ENCODE measurements around the gene AUTS2.

The AUTS2 gene

GRCh38 chr7:70316745-70317144 is 718.5 kb downstream of the AUTS2 start:
- Mint-ChIP-seq H3K4me3 (no peak overlapping the region), H3K27me3 (no peaks in the 10 kb centered on the region), H3K36me3 (ENCODE audit: low read depth) (no peaks in the 10 kb centered on the region), H3K27ac (peak overlapping the region; percentile 6), H3K4me1 (ENCODE audit: low read depth) (peaks cover 37% of the 10 kb centered on the region), H3K9me3 (no peaks in the 10 kb centered on the region)
- no peak for DNase-seq

- DNase-seq = no peak
- Mint-ChIP-seq H3K4me1 (ENCODE audit: low read depth) (peaks cover 33% of the 10 kb centered on the region), H3K4me3 (no peak overlapping the region), H3K27me3 (no peaks in the 10 kb centered on the region), H3K9me3 (no peaks in the 10 kb centered on the region), H3K27ac (no peak overlapping the region), H3K36me3 (ENCODE audit: low read depth) (no peaks in the 10 kb centered on the region)
Measured at GRCh38 chr7:70317356-70317755, 719.1 kb downstream of the AUTS2 start.

- H3K4me3 Mint-ChIP-seq = no peak overlapping the region
- no peaks in the 10 kb centered on the region for H3K9me3 Mint-ChIP-seq
- no peak overlapping the region for H3K27ac Mint-ChIP-seq
- no peak for DNase-seq
- peaks cover 25% of the 10 kb centered on the region for H3K4me1 Mint-ChIP-seq (ENCODE audit: low read depth)
- H3K27me3 Mint-ChIP-seq = no peaks in the 10 kb centered on the region
- H3K36me3 Mint-ChIP-seq (ENCODE audit: low read depth) = no peaks in the 10 kb centered on the region
Measured at GRCh38 chr7:70318511-70318910, 720.2 kb downstream of the AUTS2 start.

GRCh38 chr7:70319057-70319456 is 720.8 kb downstream of the AUTS2 start:
- H3K9me3 Mint-ChIP-seq = no peaks in the 10 kb centered on the region
- H3K27ac Mint-ChIP-seq = no peak overlapping the region
- no peaks in the 10 kb centered on the region for H3K27me3 Mint-ChIP-seq
- no peak overlapping the region for H3K4me3 Mint-ChIP-seq
- H3K4me1 Mint-ChIP-seq (ENCODE audit: low read depth) = peaks cover 25% of the 10 kb centered on the region
- DNase-seq = no peak
- H3K36me3 Mint-ChIP-seq (ENCODE audit: low read depth) = no peaks in the 10 kb centered on the region

- Mint-ChIP-seq H3K9me3 (no peaks in the 10 kb centered on the region), H3K36me3 (ENCODE audit: low read depth) (no peaks in the 10 kb centered on the region), H3K4me3 (no peak overlapping the region), H3K27me3 (no peaks in the 10 kb centered on the region), H3K27ac (no peak overlapping the region), H3K4me1 (ENCODE audit: low read depth) (peaks cover 25% of the 10 kb centered on the region)
- DNase-seq = no peak
Measured at GRCh38 chr7:70321016-70321590, 722.8 kb downstream of the AUTS2 start.

- Mint-ChIP-seq H3K4me3 (no peak overlapping the region), H3K27me3 (no peaks in the 10 kb centered on the region), H3K27ac (no peak overlapping the region), H3K9me3 (no peaks in the 10 kb centered on the region), H3K36me3 (ENCODE audit: low read depth) (no peaks in the 10 kb centered on the region), H3K4me1 (ENCODE audit: low read depth) (peaks cover 13% of the 10 kb centered on the region)
- no peak for DNase-seq
Measured at GRCh38 chr7:70322856-70323255, 724.6 kb downstream of the AUTS2 start.

- no peaks in the 10 kb centered on the region for H3K27me3 Mint-ChIP-seq
- no peaks in the 10 kb centered on the region for H3K4me1 Mint-ChIP-seq (ENCODE audit: low read depth)
- no peaks in the 10 kb centered on the region for H3K9me3 Mint-ChIP-seq
- no peaks in the 10 kb centered on the region for H3K36me3 Mint-ChIP-seq (ENCODE audit: low read depth)
- DNase-seq = no peak
- H3K4me3 Mint-ChIP-seq = no peak overlapping the region
- H3K27ac Mint-ChIP-seq = no peak overlapping the region
Measured at GRCh38 chr7:70325509-70326101, 727.3 kb downstream of the AUTS2 start.

GRCh38 chr7:70334295-70334694 is 736.0 kb downstream of the AUTS2 start:
- no peaks in the 10 kb centered on the region for H3K27me3 Mint-ChIP-seq
- H3K4me1 Mint-ChIP-seq (ENCODE audit: low read depth) = peaks cover 17% of the 10 kb centered on the region
- no peak for DNase-seq
- no peaks in the 10 kb centered on the region for H3K9me3 Mint-ChIP-seq
- no peaks in the 10 kb centered on the region for H3K36me3 Mint-ChIP-seq (ENCODE audit: low read depth)
- H3K27ac Mint-ChIP-seq = no peak overlapping the region
- H3K4me3 Mint-ChIP-seq = no peak overlapping the region

- Mint-ChIP-seq H3K9me3 (no peaks in the 10 kb centered on the region), H3K4me1 (ENCODE audit: low read depth) (peaks cover 17% of the 10 kb centered on the region), H3K36me3 (ENCODE audit: low read depth) (no peaks in the 10 kb centered on the region), H3K27ac (no peak overlapping the region), H3K4me3 (no peak overlapping the region), H3K27me3 (no peaks in the 10 kb centered on the region)
- no peak for DNase-seq
Measured at GRCh38 chr7:70334871-70335270, 736.6 kb downstream of the AUTS2 start.

GRCh38 chr7:70336536-70336935 is 738.3 kb downstream of the AUTS2 start:
- no peaks in the 10 kb centered on the region for H3K27me3 Mint-ChIP-seq
- H3K27ac Mint-ChIP-seq = no peak overlapping the region
- DNase-seq = no peak
- H3K4me3 Mint-ChIP-seq = no peak overlapping the region
- peaks cover 17% of the 10 kb centered on the region for H3K4me1 Mint-ChIP-seq (ENCODE audit: low read depth)
- no peaks in the 10 kb centered on the region for H3K9me3 Mint-ChIP-seq
- no peaks in the 10 kb centered on the region for H3K36me3 Mint-ChIP-seq (ENCODE audit: low read depth)

GRCh38 chr7:70338015-70338414 is 739.7 kb downstream of the AUTS2 start:
- Mint-ChIP-seq H3K9me3 (no peaks in the 10 kb centered on the region), H3K36me3 (ENCODE audit: low read depth) (no peaks in the 10 kb centered on the region), H3K4me1 (ENCODE audit: low read depth) (peaks cover 17% of the 10 kb centered on the region), H3K27me3 (no peaks in the 10 kb centered on the region), H3K4me3 (no peak overlapping the region), H3K27ac (no peak overlapping the region)
- DNase-seq = no peak

- no peaks in the 10 kb centered on the region for H3K9me3 Mint-ChIP-seq
- DNase-seq = no peak
- no peaks in the 10 kb centered on the region for H3K27me3 Mint-ChIP-seq
- H3K4me3 Mint-ChIP-seq = no peak overlapping the region
- H3K27ac Mint-ChIP-seq = no peak overlapping the region
- no peaks in the 10 kb centered on the region for H3K36me3 Mint-ChIP-seq (ENCODE audit: low read depth)
- peaks cover 5% of the 10 kb centered on the region for H3K4me1 Mint-ChIP-seq (ENCODE audit: low read depth)
Measured at GRCh38 chr7:70340236-70340635, 742.0 kb downstream of the AUTS2 start.

GRCh38 chr7:70341446-70341845 is 743.2 kb downstream of the AUTS2 start:
- H3K27ac Mint-ChIP-seq = no peak overlapping the region
- no peaks in the 10 kb centered on the region for H3K36me3 Mint-ChIP-seq (ENCODE audit: low read depth)
- peaks cover 2% of the 10 kb centered on the region for H3K4me1 Mint-ChIP-seq (ENCODE audit: low read depth)
- no peaks in the 10 kb centered on the region for H3K9me3 Mint-ChIP-seq
- no peak for DNase-seq
- H3K4me3 Mint-ChIP-seq = no peak overlapping the region
- no peaks in the 10 kb centered on the region for H3K27me3 Mint-ChIP-seq

- Mint-ChIP-seq H3K27me3 (no peaks in the 10 kb centered on the region), H3K27ac (no peak overlapping the region), H3K9me3 (no peaks in the 10 kb centered on the region), H3K4me3 (no peak overlapping the region), H3K4me1 (ENCODE audit: low read depth) (peaks cover 15% of the 10 kb centered on the region), H3K36me3 (ENCODE audit: low read depth) (no peaks in the 10 kb centered on the region)
- no peak for DNase-seq
Measured at GRCh38 chr7:70343519-70343918, 745.2 kb downstream of the AUTS2 start.

- Mint-ChIP-seq H3K36me3 (ENCODE audit: low read depth) (no peaks in the 10 kb centered on the region), H3K4me1 (ENCODE audit: low read depth) (peaks cover 15% of the 10 kb centered on the region), H3K27me3 (no peaks in the 10 kb centered on the region), H3K4me3 (no peak overlapping the region), H3K9me3 (no peaks in the 10 kb centered on the region), H3K27ac (no peak overlapping the region)
- DNase-seq = no peak
Measured at GRCh38 chr7:70344726-70345125, 746.5 kb downstream of the AUTS2 start.

Data from activated T-cell treated with anti-CD3 and anti-CD28 coated beads, Interleukin-2, amount 50 U/mL, for 24 hours (primary cell).